WTC11 (cell line): ENCODE data around the gene ANKRD52. TPM values are rescaled to one million over a fixed set of nuclear protein-coding genes. Genes with fewer than 3 reads are reported as not detected.

Experiments used
- ATAC-seq: fragments of 200-7000 bp; cut with Tn5 transposase; 2 replicates; pipeline ENCODE4 v1.10.0; 2021; ENCODE audit warnings: mild to moderate bottlenecking, moderate library complexity
- CTCF ChIA-PET: fragments of 300-600 bp; sonication (Branson Sonifier 250); formaldehyde crosslinking; loops from one replicate; lab custom pipeline; 2021; ENCODE audit warnings: antibody characterized with exemption; lab: Charles Lee
- POLR2A ChIA-PET: fragments of 350-600 bp; sonication (Branson Sonifier 250); formaldehyde crosslinking; loops from one replicate; lab custom pipeline; 2021; ENCODE audit warnings: antibody characterized with exemption; lab: Charles Lee
- DNase-seq: peaks from one replicate; pipeline ENCODE4 v3.0.0; 2021; ENCODE audit warnings: low spot score
- H3K27ac Mint-ChIP-seq: 2 replicates; pipeline ENCODE4 v1.8.0; 2021; ENCODE audit warnings: mixed read lengths
- H3K27me3 Mint-ChIP-seq: 2 replicates; pipeline ENCODE4 v1.8.0; 2021; ENCODE audit warnings: low read depth, mild to moderate bottlenecking, moderate library complexity, mixed read lengths
- H3K36me3 Mint-ChIP-seq: 2 replicates; pipeline ENCODE4 v1.8.0; 2021; ENCODE audit warnings: mixed read lengths
- H3K4me1 Mint-ChIP-seq: 2 replicates; pipeline ENCODE4 v1.8.0; 2022; ENCODE audit warnings: mixed read lengths
- H3K4me3 Mint-ChIP-seq: 2 replicates; pipeline ENCODE4 v1.8.0; 2021; ENCODE audit warnings: mild to moderate bottlenecking, moderate library complexity, mixed read lengths
- H3K9me3 Mint-ChIP-seq: 2 replicates; pipeline ENCODE4 v1.8.0; 2021; ENCODE audit warnings: mixed read lengths
- ARID4B ChIP-seq: sonication (generic); formaldehyde crosslinking; IDR thresholded peaks from 2 replicates; pipeline ENCODE4 v1.8.0; 2023; ENCODE audit warnings: missing genetic modification reagents, mild to moderate bottlenecking, borderline replicate concordance
- CDX4 ChIP-seq: fragments of 250-450 bp; sonication (Bioruptor Pico); IDR thresholded peaks from 2 replicates; pipeline ENCODE4 v1.9.0; 2021; ENCODE audit warnings: moderate library complexity, mild to moderate bottlenecking, inconsistent platforms, borderline replicate concordance
- CTCF ChIP-seq: fragments of 200-600 bp; IDR thresholded peaks from 2 replicates; pipeline ENCODE4 v1.8.0; 2022; ENCODE audit warnings: antibody characterized with exemption
- ELF4 ChIP-seq: sonication (generic); formaldehyde crosslinking; IDR thresholded peaks from 2 replicates; pipeline ENCODE4 v1.8.1; 2022; ENCODE audit warnings: low read depth, mild to moderate bottlenecking, moderate library complexity, missing genetic modification reagents
- ERG ChIP-seq: fragments of 250-450 bp; sonication (Bioruptor Pico); IDR thresholded peaks from 2 replicates; pipeline ENCODE4 v1.8.0; 2021; ENCODE audit warnings: mild to moderate bottlenecking
- FOXJ3 ChIP-seq: sonication (generic); formaldehyde crosslinking; IDR thresholded peaks from 2 replicates; pipeline ENCODE4 v1.9.0; 2021; ENCODE audit warnings: missing genetic modification reagents, mild to moderate bottlenecking, borderline replicate concordance
- FOXK1 ChIP-seq: sonication (generic); formaldehyde crosslinking; IDR thresholded peaks from 2 replicates; pipeline ENCODE4 v1.8.0; 2022; ENCODE audit warnings: mild to moderate bottlenecking, moderate library complexity, missing genetic modification reagents
- FOXP1 ChIP-seq: sonication (generic); formaldehyde crosslinking; IDR thresholded peaks from 2 replicates; pipeline ENCODE4 v1.8.0; 2022; ENCODE audit warnings: missing genetic modification reagents, mild to moderate bottlenecking, moderate library complexity, borderline replicate concordance
- GTF2I ChIP-seq: fragments of 250-450 bp; sonication (Bioruptor Pico); conservative IDR thresholded peaks from 2 replicates; pipeline ENCODE4 v1.4.0; 2021; ENCODE audit warnings: mild to moderate bottlenecking
- NFE2L1 ChIP-seq: sonication (generic); formaldehyde crosslinking; IDR thresholded peaks from 2 replicates; pipeline ENCODE4 v1.8.1; 2023; ENCODE audit warnings: missing genetic modification reagents
- NR3C1 ChIP-seq: sonication (generic); formaldehyde crosslinking; conservative IDR thresholded peaks from 2 replicates; pipeline ENCODE4 v1.8.1; 2023; ENCODE audit warnings: low read depth, mild to moderate bottlenecking, missing genetic modification reagents
- PREB ChIP-seq: sonication (generic); formaldehyde crosslinking; IDR thresholded peaks from 2 replicates; pipeline ENCODE4 v1.8.1; 2022; ENCODE audit warnings: mild to moderate bottlenecking, missing genetic modification reagents, moderate library complexity, borderline replicate concordance
- STAT6 ChIP-seq: sonication (generic); formaldehyde crosslinking; conservative IDR thresholded peaks from 2 replicates; pipeline ENCODE4 v1.8.1; 2023; ENCODE audit warnings: mild to moderate bottlenecking, low read depth, missing genetic modification reagents, moderate library complexity
- USF2 ChIP-seq: sonication (generic); formaldehyde crosslinking; IDR thresholded peaks from 2 replicates; pipeline ENCODE4 v1.8.1; 2023; ENCODE audit warnings: mild to moderate bottlenecking, missing genetic modification reagents, moderate library complexity
- ZNF138 ChIP-seq: sonication (generic); formaldehyde crosslinking; conservative IDR thresholded peaks from 2 replicates; pipeline ENCODE4 v1.8.1; 2022; ENCODE audit warnings: mild to moderate bottlenecking, moderate library complexity, missing genetic modification reagents
- ZNF232 ChIP-seq: sonication (generic); formaldehyde crosslinking; IDR thresholded peaks from 2 replicates; pipeline ENCODE4 v1.8.0; 2022; ENCODE audit warnings: mild to moderate bottlenecking, missing genetic modification reagents
- ZNF263 ChIP-seq: sonication (generic); formaldehyde crosslinking; IDR thresholded peaks from 2 replicates; pipeline ENCODE4 v1.8.1; 2022; ENCODE audit warnings: low read depth, mild to moderate bottlenecking, moderate library complexity, missing genetic modification reagents
- ZNF423 ChIP-seq: fragments of 250-450 bp; sonication (Bioruptor Pico); IDR thresholded peaks from 2 replicates; pipeline ENCODE4 v2.1.2; 2022; ENCODE audit warnings: mild to moderate bottlenecking, moderate library complexity
- total RNA-seq: library from RNA; stranded (reverse); gene quantifications from 3 replicates; pipeline ENCODE4 v1.2.3, GENCODE V29; 2021

Gene ANKRD52
- total RNA-seq, 1 experiment from 2014 or later = 41.2 TPM

GRCh38 chr12:56258820-56259183 is 618 bp upstream of the ANKRD52 start:
- POLR2A ChIA-PET = interaction anchor here (0.6 to 2.9 kb wide), 5 partner anchors 8 to 134 kb away, joined by 3 to 16 read pairs (median 3); partner anchors contain the start of genes COQ10A and RNF41
- H3K27ac Mint-ChIP-seq = peak overlapping the region; percentile 90
- H3K4me1 Mint-ChIP-seq = peaks cover 18% of the 10 kb centered on the region
- peak overlapping the region; percentile 83 for H3K4me3 Mint-ChIP-seq
- H3K36me3 Mint-ChIP-seq = peaks cover 23% of the 10 kb centered on the region
- H3K9me3 Mint-ChIP-seq = no peaks in the 10 kb centered on the region
- 0 out of 2 replicates have a peak, but pooled peaks cover 4% of the 10 kb centered on the region for H3K27me3 Mint-ChIP-seq
- no peak for TF ChIP-seq GTF2I (CRISPR knock-in tag)
- no peak for TF ChIP-seq ZNF423
- no peak for TF ChIP-seq STAT6
- TF ChIP-seq ELF4 (CRISPR knock-in tag) = no peak
- no peak for TF ChIP-seq FOXK1 (CRISPR knock-in tag)
- no peak for TF ChIP-seq PREB
- no peak for TF ChIP-seq ZNF263 (CRISPR knock-in tag)
- TF ChIP-seq ZNF232 (CRISPR knock-in tag) = no peak
- TF ChIP-seq FOXP1 = no peak
- TF ChIP-seq NR3C1 (CRISPR knock-in tag) = no peak
- no peak for TF ChIP-seq USF2 (CRISPR knock-in tag)
- no peak for TF ChIP-seq FOXJ3
- no peak for TF ChIP-seq NFE2L1
- no peak for TF ChIP-seq CTCF
- TF ChIP-seq ERG (CRISPR knock-in tag) = no peak
- no peak for TF ChIP-seq CDX4
- no peak for TF ChIP-seq ARID4B
- no peak for TF ChIP-seq ZNF138
- TF ChIP-seq, all 79 proteins: peak for 0
- CTCF ChIA-PET = interaction anchor here (0.5 to 4.9 kb wide), 35 partner anchors 9 to 375 kb away, joined by 3 to 66 read pairs (median 4); partner anchors contain the start of genes COQ10A, ESYT1, GLS2 and IL23A
- ATAC-seq (no peak), DNase-seq (no peak)
